Measurements from ENCODE around the gene HLA-DRA.
A peak's percentile ranks its signal among the peaks of the same experiment; 100 is the strongest.
"Not testable (repeated sequence)": the region's sequence is repeated elsewhere in the genome, so short reads cannot be mapped to it uniquely, and the experiment has no call there.

HLA-DRA gene

DNA sequence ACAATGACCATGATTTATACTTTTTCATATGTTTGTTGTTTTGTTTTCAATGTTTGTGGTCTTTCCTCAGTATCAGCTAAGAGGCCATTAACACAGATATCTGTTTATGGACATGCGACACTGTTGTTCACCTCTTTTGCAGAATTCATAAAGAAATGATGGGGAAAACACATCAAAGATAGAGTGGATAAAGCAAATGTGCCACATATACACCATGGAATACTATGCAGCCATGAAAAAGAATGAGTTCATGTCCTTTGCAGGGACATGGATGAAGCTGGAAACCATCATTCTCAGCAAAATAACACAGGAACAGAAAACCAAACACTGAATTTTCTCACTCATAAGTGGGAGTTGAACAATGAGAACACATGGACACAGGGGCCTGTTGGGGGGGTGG, 5.7 kb upstream of the HLA-DRA start:
- H3K4me3 ChIP-seq (ENCODE audit: low read length); H3K36me3 ChIP-seq (ENCODE audit: control insufficient read depth, insufficient read depth, low read length, severe bottlenecking); DNase-seq (ENCODE audit: low read depth); H3K9ac ChIP-seq (ENCODE audit: low read length); H3K4me1 ChIP-seq (ENCODE audit: control insufficient read depth, insufficient read depth, low read length); H3K9me3 ChIP-seq (ENCODE audit: control insufficient read depth, low read length): not testable (repeated sequence)
- H3K27me3 ChIP-seq (replicated peaks; ENCODE audit: control insufficient read depth, insufficient read depth, low read length) = peaks cover 23% of the 10 kb centered on the region

DNA sequence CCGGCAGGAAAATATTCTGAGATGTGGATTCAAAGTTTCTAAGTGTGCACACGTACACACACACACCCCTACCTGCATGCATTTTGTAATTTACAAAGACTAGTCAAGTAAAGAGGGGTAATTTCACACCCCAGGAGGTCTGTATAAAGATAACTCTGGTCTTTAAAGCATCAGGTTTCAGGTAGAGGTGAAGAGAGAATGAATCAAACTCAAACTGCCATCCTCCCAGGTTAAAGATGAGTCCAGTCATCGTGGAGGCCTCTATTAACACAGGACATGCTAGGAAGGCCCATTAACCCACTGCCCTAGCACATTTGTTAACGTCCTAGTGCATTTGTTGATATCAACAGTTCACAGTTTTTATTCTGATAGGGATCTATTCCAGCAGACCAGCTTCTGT, 3.5 kb upstream of the HLA-DRA start:
- Histone ChIP-seq H3K4me1 (ENCODE audit: control insufficient read depth, insufficient read depth, low read length) (no peaks in the 10 kb centered on the region), H3K27me3 (replicated peaks; ENCODE audit: control insufficient read depth, insufficient read depth, low read length) (peaks cover 16% of the 10 kb centered on the region), H3K9ac (ENCODE audit: low read length) (no peak overlapping the region), H3K36me3 (ENCODE audit: control insufficient read depth, insufficient read depth, low read length, severe bottlenecking) (no peaks in the 10 kb centered on the region), H3K9me3 (ENCODE audit: control insufficient read depth, low read length) (no peaks in the 10 kb centered on the region), H3K4me3 (ENCODE audit: low read length) (no peak overlapping the region)
- no peak for DNase-seq (ENCODE audit: low read depth)

DNA sequence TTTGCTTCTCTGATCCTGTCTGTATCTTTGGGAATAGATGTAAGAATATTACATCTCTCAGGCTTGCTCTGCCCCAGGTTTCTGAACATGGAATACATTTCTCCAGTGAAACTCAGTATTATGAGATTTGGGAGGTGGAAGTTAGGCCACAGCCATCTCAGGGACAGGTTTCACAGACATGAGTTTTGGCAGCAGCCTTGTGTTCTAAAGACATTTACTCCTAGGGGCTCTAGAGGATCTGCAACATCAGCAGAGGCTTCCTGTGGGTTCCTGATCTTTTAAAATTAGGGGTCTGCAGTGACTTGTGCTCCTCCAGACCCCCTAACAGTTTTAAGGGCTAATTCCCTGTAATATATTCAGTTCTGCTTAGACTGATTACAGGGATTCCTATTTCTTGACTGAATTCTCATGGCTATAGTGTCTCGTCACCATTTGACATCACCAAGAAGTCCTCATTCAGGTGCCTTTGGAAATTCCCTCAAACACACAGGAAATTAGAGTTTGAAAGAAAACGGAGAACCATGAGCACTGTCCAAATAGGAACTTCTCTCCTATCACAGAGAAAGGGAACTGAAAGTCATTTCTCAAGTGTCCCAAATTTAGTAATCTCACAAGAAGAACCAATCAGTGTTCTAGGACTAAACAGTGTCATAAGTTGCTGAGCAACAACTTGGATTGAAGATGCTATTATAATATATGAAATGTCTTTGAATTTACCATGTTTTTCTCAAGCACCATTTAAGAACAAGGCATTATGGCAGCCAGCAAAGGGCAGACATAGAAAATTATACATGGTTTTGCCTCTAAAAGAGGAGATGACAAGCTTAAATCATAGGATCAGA, 2.5 kb upstream of the HLA-DRA start:
- Histone ChIP-seq H3K4me1 (ENCODE audit: control insufficient read depth, insufficient read depth, low read length) (no peaks in the 10 kb centered on the region), H3K27me3 (replicated peaks; ENCODE audit: control insufficient read depth, insufficient read depth, low read length) (peaks cover 16% of the 10 kb centered on the region)
- peak; percentile 41 for DNase-seq (ENCODE audit: low read depth)

DNA sequence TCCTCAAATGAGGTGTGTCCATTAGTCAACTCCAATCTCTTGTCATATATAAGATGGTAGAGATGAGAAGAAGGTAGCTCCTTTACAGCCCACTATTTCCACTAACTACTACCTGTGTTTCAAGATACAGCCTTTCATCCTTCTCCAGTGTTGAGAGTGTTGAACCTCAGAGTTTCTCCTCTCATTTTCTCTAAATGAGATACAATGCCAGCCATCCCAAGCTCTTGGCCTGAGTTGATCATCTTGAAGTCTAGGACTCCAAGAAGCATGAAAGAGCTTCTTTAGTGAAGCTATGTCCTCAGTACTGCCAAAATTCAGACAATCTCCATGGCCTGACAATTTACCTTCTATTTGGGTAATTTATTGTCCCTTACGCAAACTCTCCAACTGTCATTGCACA, 548 bp upstream of the HLA-DRA start:
- H3K9me3 ChIP-seq (ENCODE audit: control insufficient read depth, low read length) = no peaks in the 10 kb centered on the region
- H3K4me3 ChIP-seq (ENCODE audit: low read length) = no peak overlapping the region
- DNase-seq (ENCODE audit: low read depth) = no peak
- H3K27me3 ChIP-seq (replicated peaks; ENCODE audit: control insufficient read depth, insufficient read depth, low read length) = peaks cover 4% of the 10 kb centered on the region
- no peaks in the 10 kb centered on the region for H3K4me1 ChIP-seq (ENCODE audit: control insufficient read depth, insufficient read depth, low read length)
- no peak overlapping the region for H3K9ac ChIP-seq (ENCODE audit: low read length)
- no peaks in the 10 kb centered on the region for H3K36me3 ChIP-seq (ENCODE audit: control insufficient read depth, insufficient read depth, low read length, severe bottlenecking)

More for the DNA sequence above, 2.5 kb upstream of the HLA-DRA start:
- no peak overlapping the region for H3K9ac ChIP-seq (ENCODE audit: low read length)
- no peaks in the 10 kb centered on the region for H3K9me3 ChIP-seq (ENCODE audit: control insufficient read depth, low read length)
- no peak overlapping the region for H3K4me3 ChIP-seq (ENCODE audit: low read length)
- no peaks in the 10 kb centered on the region for H3K36me3 ChIP-seq (ENCODE audit: control insufficient read depth, insufficient read depth, low read length, severe bottlenecking)

DNA sequence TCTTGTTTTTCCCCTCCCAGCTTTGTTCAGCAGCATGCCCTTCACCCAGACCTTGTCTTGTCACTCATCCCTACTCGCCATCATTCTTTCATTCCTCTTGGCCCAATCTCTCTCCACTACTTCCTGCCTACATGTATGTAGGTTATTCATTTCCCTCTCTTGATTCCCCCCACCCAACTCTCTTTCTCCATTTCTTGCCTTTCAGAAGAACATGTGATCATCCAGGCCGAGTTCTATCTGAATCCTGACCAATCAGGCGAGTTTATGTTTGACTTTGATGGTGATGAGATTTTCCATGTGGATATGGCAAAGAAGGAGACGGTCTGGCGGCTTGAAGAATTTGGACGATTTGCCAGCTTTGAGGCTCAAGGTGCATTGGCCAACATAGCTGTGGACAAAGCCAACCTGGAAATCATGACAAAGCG, 2.6 kb downstream of the HLA-DRA start:
- Histone ChIP-seq H3K4me3 (ENCODE audit: low read length) (no peak overlapping the region), H3K27me3 (replicated peaks; ENCODE audit: control insufficient read depth, insufficient read depth, low read length) (no peaks in the 10 kb centered on the region), H3K36me3 (ENCODE audit: control insufficient read depth, insufficient read depth, low read length, severe bottlenecking) (no peaks in the 10 kb centered on the region), H3K9me3 (ENCODE audit: control insufficient read depth, low read length) (no peaks in the 10 kb centered on the region), H3K4me1 (ENCODE audit: control insufficient read depth, insufficient read depth, low read length) (no peaks in the 10 kb centered on the region), H3K9ac (ENCODE audit: low read length) (no peak overlapping the region)
- DNase-seq (ENCODE audit: low read depth) = no peak

DNA sequence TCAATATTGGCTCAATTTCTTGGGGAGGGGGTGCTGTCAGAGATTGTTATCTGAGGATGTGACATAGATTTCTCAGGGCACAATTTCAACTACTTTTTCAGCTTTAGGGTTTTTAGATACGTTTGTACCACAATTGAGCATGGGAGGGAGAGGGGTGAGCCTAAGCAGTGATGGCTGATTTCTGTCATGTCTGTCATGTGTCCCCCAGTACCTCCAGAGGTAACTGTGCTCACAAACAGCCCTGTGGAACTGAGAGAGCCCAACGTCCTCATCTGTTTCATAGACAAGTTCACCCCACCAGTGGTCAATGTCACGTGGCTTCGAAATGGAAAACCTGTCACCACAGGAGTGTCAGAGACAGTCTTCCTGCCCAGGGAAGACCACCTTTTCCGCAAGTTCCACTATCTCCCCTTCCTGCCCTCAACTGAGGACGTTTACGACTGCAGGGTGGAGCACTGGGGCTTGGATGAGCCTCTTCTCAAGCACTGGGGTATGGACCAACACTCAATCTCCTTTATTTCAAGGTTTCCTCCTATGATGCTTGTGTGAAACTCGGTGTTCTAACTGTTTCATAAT, 3.4 kb downstream of the HLA-DRA start:
- Histone ChIP-seq H3K9ac (ENCODE audit: low read length) (no peak overlapping the region), H3K36me3 (ENCODE audit: control insufficient read depth, insufficient read depth, low read length, severe bottlenecking) (no peaks in the 10 kb centered on the region), H3K27me3 (replicated peaks; ENCODE audit: control insufficient read depth, insufficient read depth, low read length) (no peaks in the 10 kb centered on the region), H3K9me3 (ENCODE audit: control insufficient read depth, low read length) (no peaks in the 10 kb centered on the region), H3K4me3 (ENCODE audit: low read length) (no peak overlapping the region), H3K4me1 (ENCODE audit: control insufficient read depth, insufficient read depth, low read length) (no peaks in the 10 kb centered on the region)
- no peak for DNase-seq (ENCODE audit: low read depth)

DNA sequence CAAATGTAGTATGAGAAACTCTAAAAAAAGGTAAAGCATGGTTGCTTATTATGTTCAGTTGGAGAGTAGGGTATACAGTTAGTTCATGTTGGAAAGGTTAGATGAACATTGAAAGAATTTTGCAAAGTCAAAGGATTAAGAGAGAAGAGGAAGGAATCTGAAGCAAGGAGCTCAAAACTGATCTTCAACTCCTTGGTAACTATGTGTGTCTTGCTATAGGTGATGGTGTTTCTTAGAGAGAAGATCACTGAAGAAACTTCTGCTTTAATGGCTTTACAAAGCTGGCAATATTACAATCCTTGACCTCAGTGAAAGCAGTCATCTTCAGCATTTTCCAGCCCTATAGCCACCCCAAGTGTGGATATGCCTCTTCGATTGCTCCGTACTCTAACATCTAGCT, 4.7 kb downstream of the HLA-DRA start:
- H3K9me3 ChIP-seq (ENCODE audit: control insufficient read depth, low read length) = no peaks in the 10 kb centered on the region
- H3K4me1 ChIP-seq (ENCODE audit: control insufficient read depth, insufficient read depth, low read length) = no peaks in the 10 kb centered on the region
- no peak for DNase-seq (ENCODE audit: low read depth)
- H3K4me3 ChIP-seq (ENCODE audit: low read length) = no peak overlapping the region
- H3K36me3 ChIP-seq (ENCODE audit: control insufficient read depth, insufficient read depth, low read length, severe bottlenecking) = no peaks in the 10 kb centered on the region
- H3K27me3 ChIP-seq (replicated peaks; ENCODE audit: control insufficient read depth, insufficient read depth, low read length) = no peaks in the 10 kb centered on the region
- H3K9ac ChIP-seq (ENCODE audit: low read length) = no peak overlapping the region

DNA sequence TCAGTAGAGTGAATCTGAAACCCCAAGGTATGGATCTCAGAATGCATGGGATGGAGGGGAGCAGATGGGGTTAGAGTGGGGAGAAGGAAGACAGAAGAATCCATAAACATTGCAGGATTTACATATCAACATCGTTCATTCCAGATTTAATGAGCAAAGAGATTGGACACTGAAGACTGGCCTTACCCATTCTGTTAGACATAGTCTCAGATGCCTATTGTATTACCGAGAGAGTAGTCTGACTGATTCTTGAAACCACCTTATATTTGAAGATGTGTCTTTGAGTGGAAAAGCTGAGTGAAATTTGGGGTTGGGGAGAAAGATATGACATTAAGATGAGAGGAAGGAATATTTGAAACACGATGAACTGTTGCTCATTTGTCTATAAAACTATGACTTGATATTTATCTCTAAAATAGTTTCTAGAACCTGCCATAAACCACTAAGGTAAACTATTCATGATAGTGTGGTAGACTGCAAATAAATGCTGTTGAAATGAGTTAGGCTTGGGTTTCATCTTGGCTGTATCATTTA, 5.7 kb downstream of the HLA-DRA start:
- no peak overlapping the region for H3K9ac ChIP-seq (ENCODE audit: low read length)

DNA sequence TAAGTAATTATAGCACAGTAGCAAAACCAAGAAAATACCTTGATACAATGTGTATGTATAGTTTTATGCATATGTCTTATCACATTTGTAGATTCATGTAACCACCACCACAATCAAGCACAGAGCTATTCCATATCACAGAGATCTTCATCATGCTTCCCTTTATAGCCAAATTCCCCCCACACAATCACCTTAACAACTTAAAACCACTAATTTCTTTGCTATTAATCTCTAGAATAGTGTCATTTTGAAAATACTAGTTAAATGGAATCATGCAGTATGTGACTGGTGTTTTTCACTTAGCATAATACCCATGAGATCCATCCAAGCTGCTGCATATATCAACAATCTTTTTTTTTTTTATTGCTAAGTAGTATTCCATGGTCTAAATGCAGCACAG, 8.2 kb downstream of the HLA-DRA start:
- no peaks in the 10 kb centered on the region for H3K9me3 ChIP-seq (ENCODE audit: control insufficient read depth, low read length)
- no peak overlapping the region for H3K9ac ChIP-seq (ENCODE audit: low read length)
- no peak overlapping the region for H3K4me3 ChIP-seq (ENCODE audit: low read length)
- H3K27me3 ChIP-seq (replicated peaks; ENCODE audit: control insufficient read depth, insufficient read depth, low read length) = peaks cover 5% of the 10 kb centered on the region
- no peaks in the 10 kb centered on the region for H3K36me3 ChIP-seq (ENCODE audit: control insufficient read depth, insufficient read depth, low read length, severe bottlenecking)
- no peak for DNase-seq (ENCODE audit: low read depth)
- H3K4me1 ChIP-seq (ENCODE audit: control insufficient read depth, insufficient read depth, low read length) = no peaks in the 10 kb centered on the region

More for the DNA sequence above, 5.7 kb downstream of the HLA-DRA start:
- no peaks in the 10 kb centered on the region for H3K4me1 ChIP-seq (ENCODE audit: control insufficient read depth, insufficient read depth, low read length)
- DNase-seq (ENCODE audit: low read depth) = no peak
- no peak overlapping the region for H3K4me3 ChIP-seq (ENCODE audit: low read length)
- H3K27me3 ChIP-seq (replicated peaks; ENCODE audit: control insufficient read depth, insufficient read depth, low read length) = peaks cover 5% of the 10 kb centered on the region
- H3K9me3 ChIP-seq (ENCODE audit: control insufficient read depth, low read length) = no peaks in the 10 kb centered on the region
- H3K36me3 ChIP-seq (ENCODE audit: control insufficient read depth, insufficient read depth, low read length, severe bottlenecking) = no peaks in the 10 kb centered on the region

DNA sequence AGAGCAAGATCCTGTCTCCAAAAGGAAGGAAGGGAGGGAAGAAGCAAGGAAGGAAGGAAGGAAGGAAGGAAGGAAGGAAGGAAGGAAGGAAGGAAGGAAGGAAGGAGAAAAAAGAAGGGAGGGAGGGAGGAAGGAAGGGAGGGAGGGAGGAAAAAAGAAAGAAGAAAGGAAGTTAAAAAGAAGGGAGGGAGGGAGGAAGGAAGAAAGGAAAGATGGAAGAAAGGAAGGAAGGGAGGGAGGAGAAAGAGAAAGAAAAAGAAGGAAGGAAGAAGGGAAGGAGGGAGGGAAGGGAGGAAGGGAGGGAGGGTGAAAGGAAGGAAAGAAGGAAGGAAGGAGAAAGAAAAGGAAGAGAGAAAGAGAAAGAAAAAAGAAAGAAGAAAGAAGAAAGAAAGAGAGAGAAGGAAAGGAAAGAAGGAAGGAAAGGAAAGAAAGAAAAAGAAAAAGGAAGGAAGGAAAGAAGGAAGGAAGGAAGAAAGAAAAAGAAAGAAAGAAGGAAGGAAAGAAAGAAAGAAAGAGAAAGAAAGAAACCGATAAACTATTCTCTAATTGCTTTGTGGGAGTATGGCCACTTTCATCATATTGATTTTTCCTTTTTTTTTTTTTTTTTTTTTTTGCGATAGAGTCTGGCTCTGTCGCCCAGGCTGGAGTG, 9.5 kb downstream of the HLA-DRA start:
- Histone ChIP-seq H3K9ac (ENCODE audit: low read length) (no peak overlapping the region), H3K27me3 (replicated peaks; ENCODE audit: control insufficient read depth, insufficient read depth, low read length) (peaks cover 5% of the 10 kb centered on the region), H3K9me3 (ENCODE audit: control insufficient read depth, low read length) (no peaks in the 10 kb centered on the region), H3K4me1 (ENCODE audit: control insufficient read depth, insufficient read depth, low read length) (no peaks in the 10 kb centered on the region), H3K4me3 (ENCODE audit: low read length) (no peak overlapping the region), H3K36me3 (ENCODE audit: control insufficient read depth, insufficient read depth, low read length, severe bottlenecking) (no peaks in the 10 kb centered on the region)
- no peak for DNase-seq (ENCODE audit: low read depth)

DNA sequence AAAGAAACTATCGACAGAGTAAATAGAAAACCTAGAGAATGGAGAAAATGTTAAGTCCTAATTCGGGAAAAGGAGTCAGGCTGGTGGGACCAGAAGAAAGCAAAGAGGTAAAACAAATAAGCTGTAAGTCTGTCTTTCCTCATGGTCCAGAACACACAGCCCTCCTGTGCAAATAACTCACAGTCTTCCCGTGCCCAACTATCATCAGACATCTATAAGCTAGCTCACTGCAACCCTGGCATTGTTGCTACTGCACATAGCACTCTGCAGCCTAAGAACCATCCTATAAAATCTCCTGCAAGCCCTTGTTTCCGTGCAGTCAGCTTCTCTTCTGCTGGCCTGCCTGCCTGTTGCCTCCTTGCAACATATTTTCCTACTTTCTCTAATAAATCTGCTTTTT, 17.4 kb downstream of the HLA-DRA start:
- no peak overlapping the region for H3K4me3 ChIP-seq (ENCODE audit: low read length)
- H3K36me3 ChIP-seq (ENCODE audit: control insufficient read depth, insufficient read depth, low read length, severe bottlenecking) = no peaks in the 10 kb centered on the region
- DNase-seq (ENCODE audit: low read depth) = no peak
- H3K9me3 ChIP-seq (ENCODE audit: control insufficient read depth, low read length) = peaks cover 6% of the 10 kb centered on the region
- H3K27me3 ChIP-seq (replicated peaks; ENCODE audit: control insufficient read depth, insufficient read depth, low read length) = peaks cover 15% of the 10 kb centered on the region
- H3K4me1 ChIP-seq (ENCODE audit: control insufficient read depth, insufficient read depth, low read length) = no peaks in the 10 kb centered on the region
- H3K9ac ChIP-seq (ENCODE audit: low read length) = no peak overlapping the region
